GM18951 (cell line): ENCODE data around the gene RNF11.
A peak's percentile ranks its signal among the peaks of the same experiment; 100 is the strongest.

Source experiments
- POLR2A ChIP-seq: IDR thresholded peaks from 4 replicates; pipeline ENCODE4 v1.6.1; 2011; ENCODE audit warnings: mild to moderate bottlenecking; ENCODE audit not compliant: insufficient read length, insufficient read depth; ENCODE audit errors: extremely low read depth
- in situ Hi-C: fragments of 300-500 bp; cut with MboI; formaldehyde crosslinking; loops from one replicate; pipeline ENCODE4 v1.12.0; 2022; ENCODE audit warnings: low sequenced_read_pairs, mixed read lengths, inconsistent platforms; ENCODE audit not compliant: unreplicated experiment

The RNF11 gene, protein sequence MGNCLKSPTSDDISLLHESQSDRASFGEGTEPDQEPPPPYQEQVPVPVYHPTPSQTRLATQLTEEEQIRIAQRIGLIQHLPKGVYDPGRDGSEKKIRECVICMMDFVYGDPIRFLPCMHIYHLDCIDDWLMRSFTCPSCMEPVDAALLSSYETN

DNA sequence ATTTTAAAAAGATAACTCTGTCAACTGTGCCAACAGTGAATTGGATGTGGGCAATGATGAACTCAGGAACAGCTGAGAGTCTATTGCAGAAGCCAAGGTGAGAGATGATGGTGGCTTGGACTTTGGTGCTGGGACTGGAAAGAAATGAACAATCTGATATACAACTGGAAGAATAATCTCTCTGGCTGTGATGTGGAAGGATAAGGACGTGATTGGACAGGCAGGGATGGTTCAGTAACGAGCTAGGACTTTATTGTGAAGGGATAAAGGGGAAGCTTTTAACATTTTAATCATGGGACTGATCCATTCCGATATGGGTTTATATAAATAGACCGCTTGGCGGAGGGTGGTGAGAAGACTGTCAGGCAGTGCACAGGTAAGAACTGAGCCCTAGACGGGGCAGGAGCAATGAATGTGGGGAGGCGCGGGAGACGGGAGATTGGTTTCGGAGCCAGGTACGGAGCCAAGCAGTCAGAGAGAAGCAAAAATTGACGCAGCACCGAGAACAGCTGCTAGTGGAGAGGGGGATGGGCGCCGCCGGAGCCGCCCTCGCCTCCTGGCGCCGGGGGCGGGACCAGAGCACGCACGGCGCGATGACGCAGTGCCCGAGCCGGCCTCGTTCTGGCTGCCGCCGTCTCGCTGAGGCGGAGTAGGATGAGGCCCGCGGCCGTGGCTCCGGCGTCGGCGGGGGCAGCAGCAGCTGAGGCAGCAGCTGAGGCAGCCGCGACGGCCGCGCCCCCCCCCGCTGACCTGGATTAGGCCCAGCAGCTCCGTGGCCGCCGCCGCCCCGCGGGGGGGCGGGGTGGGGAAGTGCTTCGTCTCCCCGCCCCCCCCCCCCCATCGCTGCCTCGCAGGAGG is at the start of gene RNF11:
RNF11 (plus strand) TSS at position 601 of the 858 bp plus-strand sequence. CDS start 484 bp downstream, outside the sequence.
- in situ Hi-C loops = no loop called here
- TF ChIP-seq POLR2A = peak; percentile 92

DNA sequence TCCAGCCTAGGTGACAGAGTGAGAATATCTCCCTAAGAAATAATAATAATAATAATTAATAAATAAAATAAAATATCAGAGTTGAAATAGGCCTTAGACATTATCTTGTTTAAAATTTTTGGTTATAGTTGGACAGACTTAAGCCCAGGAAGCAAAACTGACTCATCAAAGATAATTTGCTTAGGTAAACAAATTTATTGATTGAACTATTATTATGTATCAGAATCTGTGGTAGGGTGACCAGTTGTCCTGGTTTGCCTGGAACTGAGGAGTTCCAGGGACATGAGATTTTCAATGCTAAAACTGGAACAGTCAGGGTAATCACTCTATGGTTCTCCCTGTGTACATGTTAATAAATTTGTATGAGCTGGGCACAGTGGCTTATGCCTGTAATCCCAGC is 47.8 kb upstream of the RNF11 start:
- in situ Hi-C loops = no loop called here
- TF ChIP-seq POLR2A = no peak

DNA sequence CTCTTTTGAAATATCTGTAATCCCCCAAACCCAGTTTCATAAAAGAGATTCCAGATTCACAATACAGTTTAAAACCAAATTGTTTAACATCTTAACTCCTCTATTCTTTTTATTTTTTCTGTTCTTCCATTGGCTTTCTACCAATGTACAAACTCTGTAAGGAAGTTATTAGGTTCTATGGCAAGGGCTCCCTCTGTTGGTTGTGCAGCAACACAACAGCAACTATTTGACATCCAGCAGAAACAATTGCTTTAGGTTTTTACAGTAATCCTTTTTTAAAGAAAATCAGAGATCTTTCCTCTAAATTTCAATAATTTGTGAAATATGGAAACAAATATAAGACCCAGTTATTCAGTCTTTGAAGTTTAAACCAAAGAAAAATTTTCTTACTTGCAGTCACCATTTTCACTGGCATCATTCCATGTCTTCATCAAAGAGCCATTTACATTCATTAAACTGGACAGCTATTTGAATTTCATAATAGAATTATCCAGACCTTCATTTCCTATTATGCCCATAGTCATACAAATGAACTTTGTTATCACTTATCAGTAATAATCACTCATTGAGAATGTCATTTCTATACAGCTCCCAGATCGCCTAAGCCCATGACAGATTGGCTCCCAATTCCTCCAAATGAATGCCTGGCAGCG is 46.5 kb upstream of the RNF11 start:
- no peak for TF ChIP-seq POLR2A
- in situ Hi-C loops = no loop called here

DNA sequence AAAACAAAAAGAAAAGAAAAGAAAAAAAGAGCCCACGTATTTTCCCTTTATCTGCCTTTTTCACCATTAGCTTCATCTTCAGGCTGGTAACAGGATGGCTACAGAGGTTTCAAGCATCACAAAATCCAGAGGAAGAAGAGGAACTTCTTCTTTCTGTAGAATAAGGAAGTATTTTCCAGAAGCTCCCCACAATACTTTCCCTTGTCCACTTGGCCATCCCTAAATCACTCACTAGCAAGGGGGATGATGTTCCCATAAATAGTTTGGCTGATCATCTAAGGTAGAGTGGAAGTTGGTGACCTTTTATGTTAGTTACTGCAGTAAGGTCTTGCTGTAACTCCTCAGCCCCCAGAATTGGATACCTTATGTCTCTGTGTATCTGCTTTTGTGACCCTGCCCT is 45.1 kb upstream of the RNF11 start:
- in situ Hi-C loops = no loop called here
- TF ChIP-seq POLR2A = no peak

DNA sequence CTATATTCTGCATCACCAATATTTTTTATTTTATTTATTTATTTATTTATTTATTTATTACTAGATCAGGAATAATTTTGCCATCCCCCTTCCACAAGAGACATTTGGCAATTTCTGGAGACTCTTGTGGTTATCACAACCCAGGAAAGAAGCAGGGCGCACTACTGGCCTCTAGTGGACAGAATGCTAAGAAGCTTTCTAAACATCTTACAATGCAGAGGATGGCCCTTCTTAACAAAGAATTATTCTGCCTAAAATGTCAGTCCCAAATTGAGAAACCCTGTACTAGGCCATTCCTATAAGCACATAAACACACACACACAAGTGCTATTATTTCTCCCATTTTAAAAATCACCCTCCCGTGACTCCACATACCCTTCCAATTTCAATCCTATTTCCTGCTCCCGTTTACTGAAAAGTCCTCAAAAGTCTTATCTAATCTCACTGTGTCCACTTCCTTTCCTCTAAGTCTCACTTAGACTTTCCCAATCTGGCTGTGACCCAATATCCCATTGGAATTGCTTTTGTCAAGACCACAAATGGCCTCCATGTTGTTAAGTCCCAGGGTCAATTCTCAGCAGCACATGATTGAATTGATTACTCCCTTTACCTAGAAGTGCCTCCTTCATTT is 43.7 kb upstream of the RNF11 start:
- in situ Hi-C loops = no loop called here
- no peak for TF ChIP-seq POLR2A

DNA sequence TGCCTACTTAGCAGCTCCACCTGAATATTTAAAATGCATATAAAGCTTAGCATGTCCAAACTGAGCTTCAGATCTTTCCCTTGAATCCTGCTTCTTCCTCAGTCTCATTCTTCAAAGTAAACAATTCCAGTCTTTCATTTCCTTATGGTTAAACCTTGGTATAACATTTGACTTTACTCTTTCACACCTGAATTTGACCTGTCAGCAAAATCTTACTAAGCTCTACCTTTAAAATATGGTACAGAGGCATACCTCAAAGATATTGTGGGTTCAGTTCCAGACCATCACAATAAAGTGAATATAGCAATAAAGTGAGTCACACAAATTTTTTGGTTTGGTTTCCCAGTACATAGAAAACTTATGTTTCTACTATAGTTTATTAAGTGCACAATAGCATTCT is 42.5 kb upstream of the RNF11 start:
- no peak for TF ChIP-seq POLR2A
- in situ Hi-C loops = no loop called here

DNA sequence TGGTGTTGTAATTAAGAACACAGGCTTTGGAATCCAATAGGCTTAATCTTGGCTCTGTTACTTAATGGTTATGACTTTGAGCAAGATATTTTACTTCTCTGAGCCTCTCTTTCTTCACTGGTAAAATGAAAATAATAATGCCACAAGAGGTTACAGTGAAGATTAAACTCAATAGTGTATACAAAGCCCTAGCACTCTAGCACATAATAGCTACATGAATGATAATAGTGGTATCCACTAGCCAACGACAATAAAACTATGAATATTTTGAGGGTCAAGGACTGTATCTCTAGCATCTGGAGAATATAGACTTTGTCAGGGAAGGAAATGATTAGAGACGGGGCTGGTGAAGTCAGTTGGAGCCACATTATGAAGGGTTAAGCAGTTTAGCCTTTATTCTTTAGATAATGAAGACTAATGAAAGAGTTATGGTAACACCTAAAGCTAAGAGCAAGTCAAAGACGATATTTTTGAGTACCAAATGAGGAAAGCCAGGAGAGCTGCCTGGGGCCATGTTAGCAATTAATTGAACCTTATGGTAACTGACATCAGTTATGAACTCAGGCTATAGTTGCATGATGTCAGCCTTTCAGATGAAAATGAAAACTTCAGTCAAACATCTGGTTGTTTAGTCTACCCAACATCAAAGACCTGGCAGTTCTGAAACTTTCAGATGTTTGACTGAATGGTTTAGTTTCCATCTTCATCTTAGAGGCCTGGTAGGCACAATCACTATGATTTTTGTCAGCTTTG is 32.8 kb upstream of the RNF11 start:
- no peak for TF ChIP-seq POLR2A
- in situ Hi-C loops = no loop called here

DNA sequence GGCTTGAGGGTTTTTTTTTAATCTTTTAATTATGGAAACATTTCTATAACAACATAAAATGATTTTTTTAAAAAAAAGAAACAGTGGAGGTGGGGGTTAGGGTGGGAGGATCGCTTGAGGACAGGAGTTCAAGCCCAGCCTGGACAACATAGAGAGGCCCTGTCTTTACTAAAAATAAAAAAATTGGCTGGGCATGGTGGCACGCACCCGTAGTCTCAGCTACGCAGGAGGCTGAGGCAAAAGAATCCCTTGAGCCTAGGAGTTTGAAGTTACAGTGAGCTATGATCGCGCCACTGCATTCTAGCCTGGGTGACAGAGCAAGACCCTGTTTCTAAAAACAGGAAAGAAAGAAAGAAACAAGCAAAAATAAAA is 32.2 kb upstream of the RNF11 start:
- no peak for TF ChIP-seq POLR2A

DNA sequence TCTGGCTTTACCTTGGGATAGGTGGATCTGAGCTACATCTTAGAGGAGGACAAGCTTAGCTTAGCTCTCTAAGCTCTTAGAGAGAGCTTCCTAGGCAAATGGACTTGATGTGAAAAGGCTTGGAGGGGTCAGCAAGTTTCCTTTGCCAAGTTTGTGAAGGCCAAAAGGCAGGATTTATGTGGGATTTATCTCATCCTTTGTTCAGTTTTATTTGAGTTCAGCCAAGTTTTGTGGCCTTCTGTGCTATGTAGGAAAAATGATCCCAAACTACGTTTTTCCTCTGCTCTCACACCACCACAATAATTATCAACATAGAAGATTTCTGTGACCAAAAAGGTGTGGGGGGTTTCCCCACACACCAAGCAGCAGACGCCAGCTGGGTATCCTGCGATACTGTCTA is 26.0 kb upstream of the RNF11 start:
- in situ Hi-C loops = no loop called here

More for the DNA sequence above, 32.2 kb upstream of the RNF11 start:
- in situ Hi-C loops = no loop called here

DNA sequence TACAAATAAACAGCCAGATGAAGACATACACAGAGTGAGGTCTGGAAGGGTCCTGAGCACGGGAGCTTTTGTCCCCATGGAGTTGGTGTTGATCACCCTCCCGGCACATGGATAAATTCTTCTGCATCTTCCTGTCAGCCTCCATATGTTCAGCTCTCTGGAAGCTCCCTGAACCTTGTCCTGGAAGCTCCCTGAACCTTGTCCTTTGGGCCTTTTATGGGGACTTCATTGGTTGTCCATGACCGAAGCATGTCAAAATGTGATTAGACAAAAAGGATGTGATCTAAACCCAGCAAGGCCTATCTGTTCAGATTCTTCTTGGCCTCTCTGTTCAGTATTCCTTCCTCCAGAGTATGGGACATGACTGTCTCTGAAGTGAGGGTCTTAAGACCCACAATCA is 25.4 kb upstream of the RNF11 start:
- TF ChIP-seq POLR2A = no peak
- in situ Hi-C loops = no loop called here

More for the DNA sequence above, 26.0 kb upstream of the RNF11 start:
- TF ChIP-seq POLR2A = no peak

DNA sequence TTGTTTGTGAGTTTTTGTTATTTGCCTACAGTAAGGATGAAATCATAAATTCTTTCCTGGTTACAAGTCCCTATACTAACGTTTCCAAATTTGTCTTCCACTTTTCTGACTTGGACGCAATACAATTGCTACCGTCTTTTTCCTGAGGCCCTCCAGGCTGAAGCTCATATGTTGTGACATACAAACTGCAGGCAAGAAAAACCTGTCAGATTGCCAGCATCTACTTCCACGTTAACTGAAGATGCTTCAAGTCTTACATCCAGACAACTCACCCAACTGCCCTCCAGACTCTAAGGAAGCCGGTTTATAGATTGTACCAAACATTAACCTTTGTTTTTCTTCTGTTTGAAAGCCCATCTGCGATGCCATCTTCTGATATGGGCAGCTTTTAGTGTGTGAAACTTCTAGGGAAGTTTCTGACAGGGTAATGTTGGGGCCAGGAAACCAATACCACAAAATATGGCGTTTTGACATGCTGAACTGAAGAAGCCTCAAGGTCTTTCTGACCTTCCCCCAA is 21.4 kb upstream of the RNF11 start:
- in situ Hi-C loops = no loop called here
- TF ChIP-seq POLR2A = no peak

DNA sequence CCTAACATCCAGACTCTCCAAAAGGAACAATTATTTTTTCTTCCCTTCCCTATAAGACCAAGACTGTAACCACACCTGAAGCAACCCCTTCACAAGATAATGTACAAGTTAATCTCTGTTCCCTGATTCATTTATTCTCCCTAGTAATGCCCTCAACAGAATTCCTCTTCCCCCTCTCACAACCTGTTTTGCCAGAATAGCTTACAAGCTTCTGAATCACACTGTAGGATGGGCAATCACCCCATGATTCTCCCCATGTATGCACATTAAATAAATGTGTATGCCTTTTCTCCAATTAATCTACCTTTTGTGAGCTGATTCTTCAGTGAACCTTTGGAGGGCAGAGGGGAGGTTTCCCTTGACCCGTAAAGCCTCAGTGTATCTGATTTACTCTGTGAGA is 20.9 kb upstream of the RNF11 start:
- in situ Hi-C loops = no loop called here
- no peak for TF ChIP-seq POLR2A
